IPS-NIHi7 (cell line): ENCODE results near the gene FKBP10.
"Not testable (repeated sequence)": the region's sequence is repeated elsewhere in the genome, so short reads cannot be mapped to it uniquely, and the experiment has no call there.

ENCODE experiments used
- DNase-seq: peaks from one replicate; pipeline ENCODE4 v3.0.0; 2012; ENCODE audit warnings: mixed read lengths; ENCODE audit errors: extremely low spot score

Gene FKBP10

GRCh38 chr17:41839448-41839847, 26.6 kb downstream of the FKBP10 start:
- DNase-seq, result not testable (repeated sequence)

- not testable (repeated sequence) for DNase-seq
Observed at GRCh38 chr17:41840781-41841180, 28.0 kb downstream of the FKBP10 start.

GRCh38 chr17:41844971-41845370, 32.2 kb downstream of the FKBP10 start:
- DNase-seq, result no peak

GRCh38 chr17:41848788-41849187, 36.0 kb downstream of the FKBP10 start:
- no peak for DNase-seq

DNA sequence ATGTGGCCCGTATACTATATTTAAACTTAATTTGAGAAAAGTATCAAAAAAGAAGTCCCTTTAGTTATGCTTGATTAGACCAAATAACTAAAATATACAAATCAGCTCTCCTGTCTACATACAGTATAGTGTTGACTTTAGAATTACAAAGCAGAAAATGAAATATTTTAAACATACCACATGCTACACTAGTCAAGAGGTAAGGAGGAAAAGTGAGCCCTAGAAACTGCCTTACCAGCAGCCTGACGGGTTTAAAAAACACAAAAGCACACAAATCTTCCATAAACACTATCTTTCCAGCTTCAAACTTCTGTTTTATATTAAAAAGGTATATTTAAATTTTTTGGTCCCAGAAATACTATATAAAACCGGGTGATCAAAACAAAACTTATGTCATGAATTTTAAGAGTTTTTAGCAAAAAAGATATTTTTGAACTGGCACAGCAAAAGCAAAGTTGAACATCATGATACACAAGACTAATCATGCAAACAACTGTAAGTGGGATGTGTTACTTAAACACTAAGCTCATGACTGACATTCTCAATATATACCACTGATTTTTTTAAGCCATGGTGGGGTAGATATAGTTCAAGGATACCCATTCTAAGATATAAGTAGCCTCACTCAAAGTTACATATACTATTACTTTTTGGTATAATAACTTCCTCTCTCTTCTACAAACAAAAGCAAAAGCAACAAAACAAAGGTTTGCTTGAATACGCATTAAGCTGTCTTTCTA, 36.6 kb downstream of the FKBP10 start:
- DNase-seq, result no peak

GRCh38 chr17:41851382-41851781, 38.6 kb downstream of the FKBP10 start:
- not testable (repeated sequence) for DNase-seq

GRCh38 chr17:41860254-41860931, 47.6 kb downstream of the FKBP10 start:
- DNase-seq, result no peak

DNA sequence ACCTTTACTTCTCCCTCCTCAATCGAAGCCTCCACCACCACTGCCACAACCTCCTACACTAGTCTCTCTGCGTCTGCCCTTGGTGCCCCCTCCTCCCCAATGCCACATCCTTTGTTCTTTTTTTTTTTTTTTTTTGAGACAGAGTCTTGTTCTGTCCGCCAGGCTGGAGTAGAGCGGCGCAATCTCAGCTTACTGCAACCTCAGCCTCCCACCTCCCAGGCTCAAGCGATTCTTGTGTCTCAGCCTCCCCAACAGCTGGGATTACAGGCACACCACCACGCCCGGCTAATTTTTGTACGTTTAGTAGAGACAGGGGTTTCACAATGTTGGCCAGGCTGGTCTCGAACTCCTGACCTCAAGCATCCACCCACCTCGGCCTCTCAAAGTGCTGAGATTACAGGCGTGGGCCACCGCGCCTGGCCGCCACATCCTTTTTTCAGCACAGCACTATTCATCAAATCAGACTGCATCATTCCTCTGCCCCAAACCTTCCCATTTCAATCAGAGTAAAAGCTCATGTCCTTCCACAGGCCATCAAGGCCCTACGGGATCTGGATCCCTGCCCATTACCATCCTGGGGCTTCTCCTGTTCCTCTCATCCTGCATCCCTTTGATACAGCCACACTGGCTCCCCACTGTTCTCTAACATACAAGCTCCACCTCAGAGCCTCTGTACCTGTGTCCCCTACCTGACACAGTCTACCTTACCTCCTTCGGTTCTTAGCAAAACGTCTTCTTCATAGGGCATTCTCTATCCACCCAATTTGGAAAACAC, 50.5 kb downstream of the FKBP10 start:
- DNase-seq, result no peak

GRCh38 chr17:41864498-41864835, 51.7 kb downstream of the FKBP10 start:
- DNase-seq, result no peak

DNA sequence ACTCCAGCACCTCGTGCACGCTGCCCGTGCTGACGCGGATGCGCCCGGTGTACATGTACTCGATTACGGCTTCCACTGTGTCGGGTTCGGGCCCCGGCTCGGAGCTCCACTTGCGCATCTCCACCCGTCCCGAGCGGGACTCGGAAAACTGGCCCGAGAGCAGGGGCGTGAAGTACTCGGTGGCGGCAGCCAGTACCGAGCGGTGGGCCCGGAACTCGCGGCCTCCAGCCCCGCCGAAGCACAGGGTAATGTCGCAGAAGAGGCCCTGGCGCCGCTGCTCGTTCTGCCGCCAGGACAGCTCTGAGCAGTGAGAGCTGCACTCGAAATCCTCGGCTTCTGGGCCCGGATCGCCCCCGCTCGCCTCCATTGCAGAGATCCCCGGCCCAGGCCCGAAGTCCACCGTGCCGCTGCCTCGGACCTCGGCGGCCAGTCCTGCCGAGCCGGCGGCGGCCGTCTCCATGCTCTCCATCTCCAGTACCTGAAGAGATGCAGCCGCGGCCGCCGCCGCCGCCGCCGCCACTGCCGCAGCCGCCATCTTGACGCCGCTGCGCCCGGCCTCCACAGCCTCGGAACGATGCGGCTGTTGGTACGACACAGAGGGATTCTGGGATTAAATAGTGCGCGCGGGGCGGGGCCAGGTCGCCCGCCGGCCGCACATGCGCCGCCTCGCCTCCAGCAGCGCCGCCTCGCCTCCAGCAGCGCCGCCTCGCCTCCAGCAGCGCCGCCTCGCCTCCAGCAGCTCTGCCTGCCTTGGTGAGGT, 52.2 kb downstream of the FKBP10 start, which contains the start of gene KLHL11:
Gene KLHL11, minus strand, starts transcription at position 588 of the 760 bp plus-strand sequence. Its CDS starts 53 bp downstream, at position 535.
- DNase-seq, result peak; percentile 95

DNA sequence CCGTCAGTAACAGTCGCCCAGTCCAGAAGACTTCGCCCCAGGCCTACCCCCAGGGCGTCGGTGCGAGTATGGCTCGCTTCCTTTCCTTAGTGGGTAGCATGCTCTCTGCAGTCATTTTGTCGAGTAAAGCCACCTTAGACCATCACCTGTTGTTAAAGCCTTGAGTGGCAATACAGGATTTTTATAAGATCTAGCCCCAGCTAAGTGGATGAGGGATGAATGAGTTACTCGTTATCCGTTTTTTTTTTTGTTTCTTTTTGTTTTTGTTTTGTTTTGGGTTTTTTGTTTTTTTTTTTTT, 52.7 kb downstream of the FKBP10 start:
- no peak for DNase-seq

DNA sequence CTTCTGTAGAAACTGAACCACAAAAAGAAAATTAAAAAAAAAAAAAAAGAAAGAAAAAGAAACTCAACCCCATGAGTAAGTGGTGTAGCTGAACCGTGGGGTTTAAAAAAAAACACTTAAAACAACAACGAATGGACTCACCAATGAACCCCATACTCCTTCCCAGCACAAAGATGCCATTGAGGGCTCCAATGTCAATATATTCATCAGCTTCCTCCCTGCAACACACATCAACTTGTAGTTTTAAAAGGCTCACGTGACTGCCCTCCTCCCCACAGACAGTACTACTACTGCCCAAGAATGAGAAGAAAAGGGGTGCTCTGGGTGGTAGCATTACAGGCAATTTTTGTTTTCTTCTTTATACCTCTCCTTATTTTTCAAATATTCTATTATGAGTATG, 55.8 kb downstream of the FKBP10 start:
- DNase-seq, result no peak

DNA sequence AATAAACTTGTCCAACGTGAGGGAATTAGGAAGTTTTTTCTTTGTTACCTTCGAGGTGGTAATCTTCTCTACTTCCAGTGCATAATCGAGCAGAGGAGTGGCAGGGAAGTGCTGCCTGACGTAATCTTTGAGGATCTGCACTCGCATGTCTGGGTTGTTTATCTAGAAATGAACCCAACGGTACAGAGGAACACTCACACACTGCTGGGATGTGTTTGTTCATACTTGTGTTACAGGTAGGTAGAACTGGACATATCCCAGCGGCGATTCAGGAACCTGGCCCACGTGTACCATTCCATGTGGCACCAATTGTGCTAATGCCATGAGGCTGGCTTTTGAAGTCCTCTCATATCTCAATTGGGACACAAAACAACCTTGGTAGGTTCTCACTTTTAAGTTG, 56.6 kb downstream of the FKBP10 start:
- DNase-seq, result no peak

DNA sequence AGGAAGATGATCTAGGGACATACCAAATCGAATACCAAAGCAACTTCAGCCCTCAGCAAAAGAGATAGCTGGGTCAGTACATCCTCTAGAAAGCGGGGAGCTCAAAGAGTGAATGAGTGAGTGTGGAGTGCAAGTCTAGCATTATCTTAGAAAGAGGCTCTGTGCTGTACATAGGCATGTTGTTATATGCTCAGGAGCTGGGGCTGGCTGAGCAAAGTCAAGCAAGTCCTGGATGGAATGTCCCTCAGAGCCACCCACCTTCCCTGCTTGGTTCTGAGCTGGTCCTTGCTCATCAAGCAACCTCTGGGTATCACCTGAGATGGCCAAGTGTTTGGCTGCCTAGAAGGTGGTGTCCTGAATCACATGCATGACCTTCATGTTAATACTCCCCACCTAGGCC, 57.3 kb downstream of the FKBP10 start:
- DNase-seq, result no peak

DNA sequence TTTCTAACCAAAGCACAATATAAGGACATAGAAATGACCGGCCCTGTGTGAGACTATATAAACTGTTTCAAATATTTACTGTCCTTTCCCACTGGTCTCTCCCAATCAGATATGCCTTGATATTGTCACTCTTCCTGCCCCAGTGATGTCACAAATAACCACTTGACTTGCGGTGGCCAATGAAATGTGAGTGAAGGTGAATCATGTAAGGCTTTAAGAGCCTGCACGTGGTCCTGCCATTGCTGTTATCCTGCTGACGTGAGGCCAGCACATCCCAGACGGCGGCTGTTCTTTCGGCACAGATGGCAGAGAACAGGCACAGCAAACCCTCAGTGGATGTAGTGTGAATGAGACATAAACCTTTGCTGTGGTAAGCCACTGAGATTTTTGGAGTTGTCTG, 57.8 kb downstream of the FKBP10 start:
- DNase-seq, result no peak

- DNase-seq, result no peak
Observed at GRCh38 chr17:41871789-41872188, 59.0 kb downstream of the FKBP10 start.
